ENCODE results near the gene TK1. TPM values are rescaled to one million over a fixed set of nuclear protein-coding genes. Genes with fewer than 3 reads are reported as not detected.
"Not testable (repeated sequence)": the region's sequence is repeated elsewhere in the genome, so short reads cannot be mapped to it uniquely, and the experiment has no call there.

The TK1 gene
- total RNA-seq, 2 donors from 2014 or later: 149 to 181 TPM

GRCh38 chr17:78141437-78142118 is 45.3 kb downstream of the TK1 start:
- H3K4me1 Mint-ChIP-seq: peaks cover 12% of the 10 kb centered on the region
- no peak overlapping the region for H3K4me3 Mint-ChIP-seq
- H3K36me3 Mint-ChIP-seq (ENCODE audit: low read depth): peaks cover 50% of the 10 kb centered on the region
- H3K27me3 Mint-ChIP-seq: no peaks in the 10 kb centered on the region
- no peak for ATAC-seq (replicated peaks)
- H3K27ac Mint-ChIP-seq: no peak overlapping the region
- no peaks in the 10 kb centered on the region for H3K9me3 Mint-ChIP-seq

- ATAC-seq (replicated peaks): peak; percentile 90
- H3K36me3 Mint-ChIP-seq (ENCODE audit: low read depth): peaks cover 61% of the 10 kb centered on the region
- H3K27me3 Mint-ChIP-seq: no peaks in the 10 kb centered on the region
- no peaks in the 10 kb centered on the region for H3K9me3 Mint-ChIP-seq
- H3K4me1 Mint-ChIP-seq: peaks cover 21% of the 10 kb centered on the region
- peak overlapping the region; percentile 63 for H3K4me3 Mint-ChIP-seq
- H3K27ac Mint-ChIP-seq: peak overlapping the region; percentile 73
Observed at GRCh38 chr17:78140169-78141051, 46.4 kb downstream of the TK1 start.

- not testable (repeated sequence) for ATAC-seq (replicated peaks); H3K9me3 Mint-ChIP-seq; H3K27me3 Mint-ChIP-seq
- Mint-ChIP-seq H3K4me3 (peak overlapping the region; percentile 63), H3K27ac (peak overlapping the region; percentile 73), H3K36me3 (ENCODE audit: low read depth) (peaks cover 67% of the 10 kb centered on the region), H3K4me1 (peaks cover 21% of the 10 kb centered on the region)
Observed at GRCh38 chr17:78139861-78140168, 47.0 kb downstream of the TK1 start.

GRCh38 chr17:78138204-78139060 is 48.4 kb downstream of the TK1 start:
- Mint-ChIP-seq H3K27ac (no peak overlapping the region), H3K36me3 (ENCODE audit: low read depth) (peaks cover 81% of the 10 kb centered on the region), H3K4me1 (peaks cover 34% of the 10 kb centered on the region), H3K9me3 (no peaks in the 10 kb centered on the region), H3K27me3 (no peaks in the 10 kb centered on the region), H3K4me3 (peak overlapping the region; percentile 63)
- ATAC-seq (replicated peaks): no peak

- ATAC-seq (replicated peaks): no peak
- Mint-ChIP-seq H3K27ac (peak overlapping the region; percentile 56), H3K27me3 (no peaks in the 10 kb centered on the region), H3K4me3 (peak overlapping the region; percentile 46), H3K4me1 (peaks cover 34% of the 10 kb centered on the region), H3K36me3 (ENCODE audit: low read depth) (peaks cover 87% of the 10 kb centered on the region), H3K9me3 (no peaks in the 10 kb centered on the region)
Observed at GRCh38 chr17:78137392-78138203, 49.3 kb downstream of the TK1 start.

GRCh38 chr17:78135858-78136500 is 50.9 kb downstream of the TK1 start:
- H3K27ac Mint-ChIP-seq: no peak overlapping the region
- no peak for ATAC-seq (replicated peaks)
- no peaks in the 10 kb centered on the region for H3K9me3 Mint-ChIP-seq
- H3K27me3 Mint-ChIP-seq: no peaks in the 10 kb centered on the region
- peaks cover 34% of the 10 kb centered on the region for H3K4me1 Mint-ChIP-seq
- peak overlapping the region; percentile 37 for H3K4me3 Mint-ChIP-seq
- H3K36me3 Mint-ChIP-seq (ENCODE audit: low read depth): peaks cover 82% of the 10 kb centered on the region

- Mint-ChIP-seq H3K4me3 (peak overlapping the region; percentile 99), H3K27ac (no peak overlapping the region), H3K36me3 (ENCODE audit: low read depth) (peaks cover 83% of the 10 kb centered on the region), H3K9me3 (no peaks in the 10 kb centered on the region), H3K27me3 (no peaks in the 10 kb centered on the region), H3K4me1 (peaks cover 29% of the 10 kb centered on the region)
- no peak for ATAC-seq (replicated peaks)
Observed at GRCh38 chr17:78134899-78135385, 51.9 kb downstream of the TK1 start.

GRCh38 chr17:78133971-78134898 is 52.6 kb downstream of the TK1 start:
- ATAC-seq (replicated peaks): peak; percentile 18
- H3K4me3 Mint-ChIP-seq: peak overlapping the region; percentile 99
- H3K4me1 Mint-ChIP-seq: peaks cover 29% of the 10 kb centered on the region
- H3K36me3 Mint-ChIP-seq (ENCODE audit: low read depth): peaks cover 80% of the 10 kb centered on the region
- H3K27me3 Mint-ChIP-seq: no peaks in the 10 kb centered on the region
- peak overlapping the region; percentile 62 for H3K27ac Mint-ChIP-seq
- no peaks in the 10 kb centered on the region for H3K9me3 Mint-ChIP-seq

- no peaks in the 10 kb centered on the region for H3K27me3 Mint-ChIP-seq
- peaks cover 30% of the 10 kb centered on the region for H3K4me1 Mint-ChIP-seq
- peaks cover 79% of the 10 kb centered on the region for H3K36me3 Mint-ChIP-seq (ENCODE audit: low read depth)
- peak overlapping the region; percentile 62 for H3K27ac Mint-ChIP-seq
- ATAC-seq (replicated peaks): no peak
- H3K9me3 Mint-ChIP-seq: no peaks in the 10 kb centered on the region
- peak overlapping the region; percentile 99 for H3K4me3 Mint-ChIP-seq
Observed at GRCh38 chr17:78133179-78133951, 53.5 kb downstream of the TK1 start.

- no peaks in the 10 kb centered on the region for H3K27me3 Mint-ChIP-seq
- H3K4me3 Mint-ChIP-seq: peak overlapping the region; percentile 99
- H3K4me1 Mint-ChIP-seq: peaks cover 29% of the 10 kb centered on the region
- no peaks in the 10 kb centered on the region for H3K9me3 Mint-ChIP-seq
- H3K36me3 Mint-ChIP-seq (ENCODE audit: low read depth): peaks cover 80% of the 10 kb centered on the region
- no peak for ATAC-seq (replicated peaks)
- peak overlapping the region; percentile 62 for H3K27ac Mint-ChIP-seq
Observed at GRCh38 chr17:78132767-78133178, 54.1 kb downstream of the TK1 start.

- Mint-ChIP-seq H3K4me3 (peak overlapping the region; percentile 99), H3K27ac (peak overlapping the region; percentile 62), H3K36me3 (ENCODE audit: low read depth) (peaks cover 81% of the 10 kb centered on the region), H3K4me1 (peaks cover 29% of the 10 kb centered on the region), H3K9me3 (no peaks in the 10 kb centered on the region), H3K27me3 (no peaks in the 10 kb centered on the region)
- ATAC-seq (replicated peaks): peak; percentile 6
Observed at GRCh38 chr17:78132084-78132676, 54.7 kb downstream of the TK1 start.
